Lower leg skin (tissue), 3 donors: ENCODE results near the gene MTOR.

ENCODE experiments used
- CTCF ChIP-seq, 3 donors: fragments of 450-650 bp; IDR thresholded peaks; one replicate each; pipeline ENCODE4 v1.5.1; 2016; ENCODE audit warnings: antibody characterized with exemption in 3 of 3, mild to moderate bottlenecking in 3 of 3, moderate library complexity in 2 of 3
- POLR2A ChIP-seq, 2 donors: fragments of 450-650 bp; IDR thresholded peaks; one replicate each; pipeline ENCODE4 v1.6.1; 2016 to 2017; ENCODE audit warnings: antibody characterized with exemption in 2 of 2, mild to moderate bottlenecking in 1 of 2, moderate library complexity in 1 of 2

- TF ChIP-seq POLR2A (IDR thresholded peaks at IDR 0.05) (no peak), CTCF (IDR thresholded peaks at IDR 0.05) (no peak)
These were observed 22.4 kb upstream of the MTOR start for GRCh38 chr1:11284784-11285183.
